GM12878 (cell line): ENCODE data around the gene CNR1. TPM values are rescaled to one million over a fixed set of nuclear protein-coding genes. Genes with fewer than 3 reads are reported as not detected.

Experiments
- ATF7 ChIP-seq: fragments of 450-650 bp; IDR thresholded peaks from 2 replicates; pipeline ENCODE4 v1.6.1; 2016; ENCODE audit warnings: low read depth, mild to moderate bottlenecking
- BHLHE40 ChIP-seq, 2 experiments: fragments of 450-650 bp in 1 of 2; IDR thresholded peaks; 2 replicates each; pipeline ENCODE4 v1.6.1; 2011 to 2017; ENCODE audit warnings: low read depth in 2 of 2, borderline replicate concordance in 1 of 2, improper control_type of control experiment in 1 of 2, low read length in 1 of 2, mild to moderate bottlenecking in 1 of 2
- CHD1 ChIP-seq: IDR thresholded peaks from 2 replicates; pipeline ENCODE4 v1.6.1; 2012; ENCODE audit warnings: low read depth, low read length, improper control_type of control experiment
- CREB1 ChIP-seq: IDR thresholded peaks from 2 replicates; pipeline ENCODE4 v1.6.1; 2012; ENCODE audit warnings: low read depth, mild to moderate bottlenecking, inconsistent platforms
- EP300 ChIP-seq, 2 experiments: fragments of 150-350 bp in 1 of 2; IDR thresholded peaks; 2 replicates each; pipeline ENCODE4 v1.6.1; 2011 to 2012; ENCODE audit warnings: low read depth in 2 of 2, low read length in 2 of 2, borderline replicate concordance in 1 of 2, improper control_type of control experiment in 1 of 2, inconsistent platforms in 1 of 2; ENCODE audit not compliant: control insufficient read depth in 1 of 2
- GABPA ChIP-seq: IDR thresholded peaks from 2 replicates; pipeline ENCODE4 v1.6.1; 2014; ENCODE audit warnings: antibody characterized with exemption, low read depth, mild to moderate bottlenecking, inconsistent platforms
- IKZF2 ChIP-seq, 2 experiments: fragments of 450-650 bp; IDR thresholded peaks; 2 replicates each; pipeline ENCODE4 v1.6.1; 2017; ENCODE audit warnings: mild to moderate bottlenecking in 2 of 2, moderate library complexity in 2 of 2
- KAT2A ChIP-seq: conservative IDR thresholded peaks from 2 replicates; pipeline ENCODE4 v1.6.1; 2011; ENCODE audit warnings: low read depth, low read length; ENCODE audit not compliant: control insufficient read depth
- MEF2A ChIP-seq: IDR thresholded peaks from 2 replicates; pipeline ENCODE4 v1.6.1; 2011; ENCODE audit warnings: low read depth, mild to moderate bottlenecking, low read length, moderate library complexity; ENCODE audit not compliant: insufficient read depth
- NR2C1 ChIP-seq: fragments of 450-650 bp; IDR thresholded peaks from 2 replicates; pipeline ENCODE4 v1.6.1; 2017; ENCODE audit warnings: antibody characterized with exemption, mild to moderate bottlenecking, moderate library complexity
- PAX8 ChIP-seq: fragments of 450-650 bp; IDR thresholded peaks from 2 replicates; pipeline ENCODE4 v1.6.1; 2017; ENCODE audit warnings: mild to moderate bottlenecking, moderate library complexity
- STAT1 ChIP-seq: fragments of 450-650 bp; conservative IDR thresholded peaks from 2 replicates; pipeline ENCODE4 v1.6.1; 2014; ENCODE audit warnings: antibody characterized with exemption, mild to moderate bottlenecking
- TARDBP ChIP-seq: IDR thresholded peaks from 2 replicates; pipeline ENCODE4 v1.6.1; 2016; ENCODE audit warnings: borderline replicate concordance
- YY1 ChIP-seq: IDR thresholded peaks from 2 replicates; pipeline ENCODE4 v1.6.1; 2011; ENCODE audit warnings: low read depth, mild to moderate bottlenecking, low read length
- ZNF274 ChIP-seq: IDR thresholded peaks from one replicate; pipeline ENCODE4 v1.8.0; 2011; ENCODE audit not compliant: insufficient read length, insufficient read depth
- ZNF384 ChIP-seq: IDR thresholded peaks from 2 replicates; pipeline ENCODE4 v1.6.1; 2012; ENCODE audit warnings: low read depth, mild to moderate bottlenecking, low read length, improper control_type of control experiment, borderline replicate concordance
- polyA plus RNA-seq, 11 experiments: library from polyadenylated mRNA; depleted of rRNA in 4 of 11; unstranded in 6 of 11; stranded (reverse) in 5 of 11; fragments of >200 nt; fragmentation: Nextera tagmentation in 4 of 11; fragmentation: Illumina TruSeq in 1 of 11; extraction: Ambion mirVana in 4 of 11; extraction: Trizol in 1 of 11; gene quantifications; 1 replicate in 1 of 11; 2 replicates in 10 of 11; pipeline versions ENCODE4 v1.2.1 to v1.2.3, GENCODE V29; 2011 to 2016; ENCODE audit warnings: inconsistent platforms in 2 of 11, missing spikeins in 2 of 11, low read depth in 1 of 11
- total RNA-seq, 4 experiments: library from RNA; depleted of rRNA in 3 of 4; stranded (reverse); fragments of >200 nt in 3 of 4; fragmentation: Illumina TruSeq in 1 of 4; extraction: Trizol in 1 of 4; gene quantifications; 2 replicates each; pipeline versions ENCODE4 v1.2.1 to v1.2.3, GENCODE V29; 2013 to 2021
- TF ChIP-seq, protein P1 (sequence below): fragments of 450-650 bp; IDR thresholded peaks from 2 replicates; pipeline ENCODE4 v1.6.1; 2016; ENCODE audit warnings: mild to moderate bottlenecking, moderate library complexity, borderline replicate concordance
- TF ChIP-seq, protein P2 (sequence below): fragments of 450-650 bp; IDR thresholded peaks from 2 replicates; pipeline ENCODE4 v1.6.1; 2017; ENCODE audit warnings: mild to moderate bottlenecking, low read depth, inconsistent platforms; ENCODE audit not compliant: poor library complexity, severe bottlenecking
- TF ChIP-seq, protein P3 (sequence below): IDR thresholded peaks from 2 replicates; pipeline ENCODE4 v1.6.1; 2012; ENCODE audit warnings: improper control_type of control experiment, low read depth, low read length; ENCODE audit not compliant: insufficient replicate concordance

CNR1 gene
- total and polyA plus RNA-seq, 10 of the 15 experiments (the other 5 are each of a cell fraction or from before 2014, with no cell fraction given), result 2.2 to 15.4 (median 8.5) TPM

DNA sequence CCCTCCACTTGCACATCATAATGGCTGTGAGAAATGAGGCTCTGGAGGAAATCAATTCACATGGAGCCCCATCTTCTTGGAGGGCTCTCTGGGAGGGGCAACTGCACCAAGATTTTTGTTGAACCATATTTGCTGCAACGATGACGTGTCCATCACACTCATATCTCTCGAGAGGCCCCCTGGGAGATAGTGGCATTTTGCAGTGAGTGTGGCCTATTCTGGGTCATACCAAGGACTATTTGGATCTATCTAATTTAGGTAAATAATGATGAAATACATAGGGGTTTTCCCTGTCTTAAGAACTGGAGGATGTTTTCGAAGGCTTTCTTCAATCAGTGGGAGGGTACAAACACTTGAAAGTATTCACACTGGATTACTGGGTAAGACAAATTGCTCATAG, 31.6 kb downstream of the CNR1 start (continued):
- TF ChIP-seq, protein P1, sequence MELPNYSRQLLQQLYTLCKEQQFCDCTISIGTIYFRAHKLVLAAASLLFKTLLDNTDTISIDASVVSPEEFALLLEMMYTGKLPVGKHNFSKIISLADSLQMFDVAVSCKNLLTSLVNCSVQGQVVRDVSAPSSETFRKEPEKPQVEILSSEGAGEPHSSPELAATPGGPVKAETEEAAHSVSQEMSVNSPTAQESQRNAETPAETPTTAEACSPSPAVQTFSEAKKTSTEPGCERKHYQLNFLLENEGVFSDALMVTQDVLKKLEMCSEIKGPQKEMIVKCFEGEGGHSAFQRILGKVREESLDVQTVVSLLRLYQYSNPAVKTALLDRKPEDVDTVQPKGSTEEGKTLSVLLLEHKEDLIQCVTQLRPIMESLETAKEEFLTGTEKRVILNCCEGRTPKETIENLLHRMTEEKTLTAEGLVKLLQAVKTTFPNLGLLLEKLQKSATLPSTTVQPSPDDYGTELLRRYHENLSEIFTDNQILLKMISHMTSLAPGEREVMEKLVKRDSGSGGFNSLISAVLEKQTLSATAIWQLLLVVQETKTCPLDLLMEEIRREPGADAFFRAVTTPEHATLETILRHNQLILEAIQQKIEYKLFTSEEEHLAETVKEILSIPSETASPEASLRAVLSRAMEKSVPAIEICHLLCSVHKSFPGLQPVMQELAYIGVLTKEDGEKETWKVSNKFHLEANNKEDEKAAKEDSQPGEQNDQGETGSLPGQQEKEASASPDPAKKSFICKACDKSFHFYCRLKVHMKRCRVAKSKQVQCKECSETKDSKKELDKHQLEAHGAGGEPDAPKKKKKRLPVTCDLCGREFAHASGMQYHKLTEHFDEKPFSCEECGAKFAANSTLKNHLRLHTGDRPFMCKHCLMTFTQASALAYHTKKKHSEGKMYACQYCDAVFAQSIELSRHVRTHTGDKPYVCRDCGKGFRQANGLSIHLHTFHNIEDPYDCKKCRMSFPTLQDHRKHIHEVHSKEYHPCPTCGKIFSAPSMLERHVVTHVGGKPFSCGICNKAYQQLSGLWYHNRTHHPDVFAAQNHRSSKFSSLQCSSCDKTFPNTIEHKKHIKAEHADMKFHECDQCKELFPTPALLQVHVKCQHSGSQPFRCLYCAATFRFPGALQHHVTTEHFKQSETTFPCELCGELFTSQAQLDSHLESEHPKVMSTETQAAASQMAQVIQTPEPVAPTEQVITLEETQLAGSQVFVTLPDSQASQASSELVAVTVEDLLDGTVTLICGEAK, result no peak
- TF ChIP-seq STAT1, result no peak
- TF ChIP-seq, protein P2, sequence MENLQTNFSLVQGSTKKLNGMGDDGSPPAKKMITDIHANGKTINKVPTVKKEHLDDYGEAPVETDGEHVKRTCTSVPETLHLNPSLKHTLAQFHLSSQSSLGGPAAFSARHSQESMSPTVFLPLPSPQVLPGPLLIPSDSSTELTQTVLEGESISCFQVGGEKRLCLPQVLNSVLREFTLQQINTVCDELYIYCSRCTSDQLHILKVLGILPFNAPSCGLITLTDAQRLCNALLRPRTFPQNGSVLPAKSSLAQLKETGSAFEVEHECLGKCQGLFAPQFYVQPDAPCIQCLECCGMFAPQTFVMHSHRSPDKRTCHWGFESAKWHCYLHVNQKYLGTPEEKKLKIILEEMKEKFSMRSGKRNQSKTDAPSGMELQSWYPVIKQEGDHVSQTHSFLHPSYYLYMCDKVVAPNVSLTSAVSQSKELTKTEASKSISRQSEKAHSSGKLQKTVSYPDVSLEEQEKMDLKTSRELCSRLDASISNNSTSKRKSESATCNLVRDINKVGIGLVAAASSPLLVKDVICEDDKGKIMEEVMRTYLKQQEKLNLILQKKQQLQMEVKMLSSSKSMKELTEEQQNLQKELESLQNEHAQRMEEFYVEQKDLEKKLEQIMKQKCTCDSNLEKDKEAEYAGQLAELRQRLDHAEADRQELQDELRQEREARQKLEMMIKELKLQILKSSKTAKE, result no peak
- no peak for TF ChIP-seq EP300 (IDR thresholded peaks at IDR 0.05; ENCODE audit: borderline replicate concordance in 1 of 2, control insufficient read depth in 1 of 2, low read depth in 2 of 2, low read length in 2 of 2)
- TF ChIP-seq TARDBP, result no peak
- TF ChIP-seq PAX8, result no peak
- TF ChIP-seq ZNF274, result no peak
- TF ChIP-seq, protein P3, sequence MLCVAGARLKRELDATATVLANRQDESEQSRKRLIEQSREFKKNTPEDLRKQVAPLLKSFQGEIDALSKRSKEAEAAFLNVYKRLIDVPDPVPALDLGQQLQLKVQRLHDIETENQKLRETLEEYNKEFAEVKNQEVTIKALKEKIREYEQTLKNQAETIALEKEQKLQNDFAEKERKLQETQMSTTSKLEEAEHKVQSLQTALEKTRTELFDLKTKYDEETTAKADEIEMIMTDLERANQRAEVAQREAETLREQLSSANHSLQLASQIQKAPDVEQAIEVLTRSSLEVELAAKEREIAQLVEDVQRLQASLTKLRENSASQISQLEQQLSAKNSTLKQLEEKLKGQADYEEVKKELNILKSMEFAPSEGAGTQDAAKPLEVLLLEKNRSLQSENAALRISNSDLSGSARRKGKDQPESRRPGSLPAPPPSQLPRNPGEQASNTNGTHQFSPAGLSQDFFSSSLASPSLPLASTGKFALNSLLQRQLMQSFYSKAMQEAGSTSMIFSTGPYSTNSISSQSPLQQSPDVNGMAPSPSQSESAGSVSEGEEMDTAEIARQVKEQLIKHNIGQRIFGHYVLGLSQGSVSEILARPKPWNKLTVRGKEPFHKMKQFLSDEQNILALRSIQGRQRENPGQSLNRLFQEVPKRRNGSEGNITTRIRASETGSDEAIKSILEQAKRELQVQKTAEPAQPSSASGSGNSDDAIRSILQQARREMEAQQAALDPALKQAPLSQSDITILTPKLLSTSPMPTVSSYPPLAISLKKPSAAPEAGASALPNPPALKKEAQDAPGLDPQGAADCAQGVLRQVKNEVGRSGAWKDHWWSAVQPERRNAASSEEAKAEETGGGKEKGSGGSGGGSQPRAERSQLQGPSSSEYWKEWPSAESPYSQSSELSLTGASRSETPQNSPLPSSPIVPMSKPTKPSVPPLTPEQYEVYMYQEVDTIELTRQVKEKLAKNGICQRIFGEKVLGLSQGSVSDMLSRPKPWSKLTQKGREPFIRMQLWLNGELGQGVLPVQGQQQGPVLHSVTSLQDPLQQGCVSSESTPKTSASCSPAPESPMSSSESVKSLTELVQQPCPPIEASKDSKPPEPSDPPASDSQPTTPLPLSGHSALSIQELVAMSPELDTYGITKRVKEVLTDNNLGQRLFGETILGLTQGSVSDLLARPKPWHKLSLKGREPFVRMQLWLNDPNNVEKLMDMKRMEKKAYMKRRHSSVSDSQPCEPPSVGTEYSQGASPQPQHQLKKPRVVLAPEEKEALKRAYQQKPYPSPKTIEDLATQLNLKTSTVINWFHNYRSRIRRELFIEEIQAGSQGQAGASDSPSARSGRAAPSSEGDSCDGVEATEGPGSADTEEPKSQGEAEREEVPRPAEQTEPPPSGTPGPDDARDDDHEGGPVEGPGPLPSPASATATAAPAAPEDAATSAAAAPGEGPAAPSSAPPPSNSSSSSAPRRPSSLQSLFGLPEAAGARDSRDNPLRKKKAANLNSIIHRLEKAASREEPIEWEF, result no peak
- TF ChIP-seq KAT2A, result no peak
- TF ChIP-seq GABPA, result no peak
- no peak for TF ChIP-seq YY1
- no peak for TF ChIP-seq BHLHE40 (IDR thresholded peaks at IDR 0.05; ENCODE audit: borderline replicate concordance in 1 of 2, low read depth in 2 of 2, low read length in 1 of 2)
- no peak for TF ChIP-seq CHD1
- TF ChIP-seq CREB1, result peak; percentile 59; the same call in 1 of the 2 replicates
- no peak for TF ChIP-seq ZNF384
- TF ChIP-seq MEF2A, result peak; percentile 68
- TF ChIP-seq IKZF2 (IDR thresholded peaks at IDR 0.05), result no peak
- no peak for TF ChIP-seq NR2C1
- no peak for TF ChIP-seq ATF7
